SK-N-SH (cell line): ENCODE results near the gene CHID1. TPM values are rescaled to one million over a fixed set of nuclear protein-coding genes. Genes with fewer than 3 reads are reported as not detected.

Experiments
- CTCF ChIA-PET: fragments of 300-600, 350-600 bp; formaldehyde crosslinking; extraction: SDS; loops from one replicate; lab custom pipeline; 2021; lab: Yijun Ruan, JAX
- POLR2A ChIA-PET: fragments of 350-600 bp; sonication (Branson Sonifier 250); formaldehyde crosslinking; extraction: SDS; loops from one replicate; lab custom pipeline; 2020; ENCODE audit warnings: antibody characterized with exemption, inconsistent platforms; lab: Yijun Ruan, JAX
- DNase-seq: peaks from one replicate; pipeline ENCODE4 v3.0.0; 2012
- H2AFZ ChIP-seq: fragments of 200-600 bp; sonication (generic); 2 replicates; pipeline ENCODE4 v1.8.1; 2016; ENCODE audit warnings: antibody characterized with exemption, mild to moderate bottlenecking, low read depth
- H3F3A ChIP-seq: fragments of 200-600 bp; sonication (generic); replicated peaks from 2 replicates; pipeline ENCODE3; 2016; ENCODE audit warnings: antibody characterized with exemption, mild to moderate bottlenecking; ENCODE audit not compliant: insufficient read depth
- H3K27ac ChIP-seq, 2 experiments: fragments of 200-500 bp in 1 of 2; fragments of 200-600 bp in 1 of 2; sonication (Bioruptor generic) in 1 of 2; sonication (generic), shearing (Covaris generic) in 1 of 2; 2 replicates each; pipeline versions ENCODE4 v1.5.1 to v1.6.1; 2014 to 2016; ENCODE audit warnings: low read depth in 2 of 2, inconsistent platforms in 1 of 2, low read length in 1 of 2, mild to moderate bottlenecking in 1 of 2, mixed read lengths in 1 of 2
- H3K27me3 ChIP-seq: fragments of 200-600 bp; sonication (generic), shearing (Covaris generic); 2 replicates; pipeline ENCODE4 v1.6.1; 2016; ENCODE audit warnings: mixed run types; ENCODE audit not compliant: insufficient read depth
- H3K36me3 ChIP-seq, 2 experiments: fragments of 200-500 bp in 1 of 2; fragments of 200-600 bp in 1 of 2; sonication (Bioruptor generic) in 1 of 2; sonication (generic) in 1 of 2; replicated peaks in 1 of 2; 2 replicates each; pipeline versions ENCODE3 to v1.5.1; 2014 to 2016; ENCODE audit warnings: low read length in 1 of 2, mild to moderate bottlenecking in 1 of 2; ENCODE audit not compliant: insufficient read depth in 2 of 2, control insufficient read depth in 1 of 2
- H3K4me1 ChIP-seq, 2 experiments: fragments of 200-500 bp in 1 of 2; fragments of 200-600 bp in 1 of 2; sonication (Bioruptor generic) in 1 of 2; sonication (generic), shearing (Covaris generic) in 1 of 2; 2 replicates each; pipeline versions ENCODE4 v1.5.1 to v1.6.1; 2014 to 2016; ENCODE audit warnings: low read depth in 1 of 2, low read length in 1 of 2, mixed run types in 1 of 2; ENCODE audit not compliant: insufficient read depth in 2 of 2, control insufficient read depth in 1 of 2
- H3K4me2 ChIP-seq: fragments of 200-600 bp; sonication (generic), shearing (Covaris generic); 2 replicates; pipeline ENCODE4 v1.6.1; 2017; ENCODE audit warnings: mixed run types
- H3K4me3 ChIP-seq, 2 experiments: fragments of 200-500 bp in 1 of 2; fragments of 200-600 bp in 1 of 2; sonication (Bioruptor generic) in 1 of 2; sonication (generic), shearing (Covaris generic) in 1 of 2; 2 replicates each; pipeline versions ENCODE4 v1.5.1 to v1.8.1; 2014 to 2016; ENCODE audit warnings: low read depth in 2 of 2, inconsistent platforms in 1 of 2, low read length in 1 of 2, mild to moderate bottlenecking in 1 of 2, mixed read lengths in 1 of 2, moderate library complexity in 1 of 2
- H3K79me2 ChIP-seq: fragments of 200-600 bp; sonication (generic); 2 replicates; pipeline ENCODE4 v1.8.1; 2017; ENCODE audit warnings: mild to moderate bottlenecking; ENCODE audit not compliant: insufficient read depth
- H3K9ac ChIP-seq: fragments of 200-600 bp; sonication (generic); 2 replicates; pipeline ENCODE4 v1.6.1; 2017; ENCODE audit warnings: mixed run types
- H3K9me2 ChIP-seq: fragments of 200-600 bp; sonication (generic); 2 replicates; pipeline ENCODE4 v1.6.1; 2017; ENCODE audit warnings: mixed run types
- H3K9me3 ChIP-seq: fragments of 200-600 bp; sonication (generic); 2 replicates; pipeline ENCODE4 v1.6.1; 2017; ENCODE audit warnings: mixed run types, mild to moderate bottlenecking, moderate library complexity
- H4K20me1 ChIP-seq: fragments of 200-600 bp; sonication (generic); 2 replicates; pipeline ENCODE4 v1.6.1; 2017; ENCODE audit warnings: mild to moderate bottlenecking, mixed run types; ENCODE audit not compliant: insufficient read depth
- EP300 ChIP-seq, 2 experiments: IDR thresholded peaks; 2 replicates each; pipeline versions ENCODE4 v1.4.0 to v1.6.1; 2012; ENCODE audit warnings: borderline replicate concordance in 1 of 2, low read depth in 1 of 2, low read length in 1 of 2
- FOXJ3 ChIP-seq: sonication (generic); formaldehyde crosslinking; IDR thresholded peaks from 2 replicates; pipeline ENCODE4 v1.5.1; 2020; ENCODE audit warnings: mild to moderate bottlenecking, missing genetic modification reagents
- GABPA ChIP-seq: IDR thresholded peaks from 2 replicates; pipeline ENCODE4 v1.4.0; 2012; ENCODE audit warnings: low read depth, mild to moderate bottlenecking
- GATA2 ChIP-seq: sonication (generic); formaldehyde crosslinking; IDR thresholded peaks from 2 replicates; pipeline ENCODE4 v1.5.0; 2020; ENCODE audit warnings: mild to moderate bottlenecking, missing genetic modification reagents
- JUND ChIP-seq: IDR thresholded peaks from 2 replicates; pipeline ENCODE4 v1.4.0; 2012
- POLR2AphosphoS5 ChIP-seq: IDR thresholded peaks from 2 replicates; pipeline ENCODE4 v1.6.1; 2012; ENCODE audit warnings: low read depth, low read length
- RAD21 ChIP-seq: IDR thresholded peaks from 2 replicates; pipeline ENCODE4 v1.6.1; 2012; ENCODE audit warnings: mild to moderate bottlenecking, low read length
- RXRA ChIP-seq: IDR thresholded peaks from 2 replicates; pipeline ENCODE4 v1.4.0; 2012; ENCODE audit warnings: low read depth, mild to moderate bottlenecking, borderline replicate concordance
- SIN3A ChIP-seq: IDR thresholded peaks from 2 replicates; pipeline ENCODE4 v1.6.1; 2012; ENCODE audit warnings: low read depth, mild to moderate bottlenecking, low read length, moderate library complexity, borderline replicate concordance
- SMC3 ChIP-seq: IDR thresholded peaks from 2 replicates; pipeline ENCODE4 v1.6.1; 2012; ENCODE audit warnings: low read depth, low read length, improper control_type of control experiment
- TAF1 ChIP-seq: IDR thresholded peaks from 2 replicates; pipeline ENCODE4 v1.6.1; 2012; ENCODE audit warnings: low read depth, mild to moderate bottlenecking, low read length, moderate library complexity, borderline replicate concordance
- TCF12 ChIP-seq: IDR thresholded peaks from 2 replicates; pipeline ENCODE4 v1.4.0; 2012
- YY1 ChIP-seq: IDR thresholded peaks from 2 replicates; pipeline ENCODE4 v1.4.0; 2012; ENCODE audit warnings: low read depth, mild to moderate bottlenecking
- WGBS: methylation state at CpG from one replicate; pipeline ENCODE4 v1.1.6; 2017; ENCODE audit warnings: low lambda C conversion rate; 5-methylcytosine and 5-hydroxymethylcytosine counted together
- polyA plus RNA-seq, 3 experiments: library from polyadenylated mRNA; depleted of rRNA; stranded (reverse); fragments of >200 nt; gene quantifications; 2 replicates each; pipeline ENCODE4 v1.2.3, GENCODE V29; 2012
- TF ChIP-seq, protein P1 (sequence below): IDR thresholded peaks from 2 replicates; pipeline ENCODE4 v1.4.0; 2012; ENCODE audit warnings: low read depth, borderline replicate concordance
- TF ChIP-seq, protein P2 (sequence below): fragments of 150-350 bp; IDR thresholded peaks from 2 replicates; pipeline ENCODE4 v1.6.1; 2016; ENCODE audit warnings: mild to moderate bottlenecking, low read depth, low read length
- TF ChIP-seq, protein P3 (sequence below): IDR thresholded peaks from 2 replicates; pipeline ENCODE4 v1.4.0; 2012; ENCODE audit warnings: low read depth, borderline replicate concordance
- TF ChIP-seq, protein P4 (sequence below): fragments of 150-350 bp; IDR thresholded peaks from 2 replicates; pipeline ENCODE4 v1.6.1; 2017; ENCODE audit warnings: antibody characterized with exemption, low read length, low read depth, borderline replicate concordance
- TF ChIP-seq, protein P5 (sequence below): fragments of 200-600 bp; sonication (generic); IDR thresholded peaks from 2 replicates; pipeline ENCODE4 v1.6.1; 2017; ENCODE audit warnings: antibody characterized with exemption, mild to moderate bottlenecking, moderate library complexity

Gene CHID1
- polyA plus RNA-seq, 1 of the 3 experiments (the other 2 are of a cell fraction), result 231 TPM

DNA sequence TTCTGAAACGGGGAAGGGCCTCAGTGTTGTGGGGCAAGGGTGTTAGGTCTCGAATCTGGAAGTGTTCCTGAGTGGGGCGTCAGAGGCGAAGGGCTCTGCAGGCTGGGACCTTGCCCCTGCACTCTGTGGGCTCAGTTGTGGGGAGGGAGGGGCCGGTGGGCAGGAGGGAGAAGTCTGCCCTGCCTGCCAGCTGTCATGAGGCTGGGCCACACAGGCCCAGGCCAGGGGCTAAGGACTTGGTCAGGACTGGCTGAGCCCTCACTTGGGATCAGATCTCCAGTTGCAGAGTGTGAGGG lies 82.8 kb downstream of the CHID1 start, which contains the start of gene CRACR2B:
Gene CRACR2B, plus strand, starts transcription at position 23 of the 296 bp plus-strand sequence. CDS start 689 bp downstream, outside the sequence.
- no peak for DNase-seq
- Histone ChIP-seq H3K4me1 (peaks cover 11 to 23% of the 10 kb centered on the region in 2 experiments; a peak in 2 of 4 replicates), H3K36me3 (peaks cover 0 to 19% of the 10 kb centered on the region in 2 experiments), H3K4me2 (0 out of 2 replicates have a peak within 1 kb of the TSS, but pooled peaks have one; percentile 37), H3K9me3 (no peaks in the 10 kb centered on the region), H3K9me2 (no peaks in the 10 kb centered on the region), H3K4me3 (peak within 1 kb of the TSS in 1 of 2 experiments; percentile 25; a peak in 1 of 4 replicates), H3F3A (no peaks in the 10 kb centered on the region), H3K79me2 (peaks cover 19% of the 10 kb centered on the region), H3K27ac (no peak within 1 kb of the TSS), H3K27me3 (no peaks in the 10 kb centered on the region), H3K9ac (no peak within 1 kb of the TSS), H2AFZ (no peak within 1 kb of the TSS), H4K20me1 (peaks cover 7% of the 10 kb centered on the region)
- ChIA-PET CTCF (interaction anchor here (0.6 to 1.9 kb wide), 3 partner anchors 9 to 184 kb away, joined by 3 to 6 read pairs (median 3); partner anchors contain the start of gene PNPLA2), POLR2A (interaction anchor here (2.4 kb wide), 1 partner anchor 9 kb away, joined by 16 read pairs; the partner anchor contains the start of gene PNPLA2)
- TF ChIP-seq, protein P1, sequence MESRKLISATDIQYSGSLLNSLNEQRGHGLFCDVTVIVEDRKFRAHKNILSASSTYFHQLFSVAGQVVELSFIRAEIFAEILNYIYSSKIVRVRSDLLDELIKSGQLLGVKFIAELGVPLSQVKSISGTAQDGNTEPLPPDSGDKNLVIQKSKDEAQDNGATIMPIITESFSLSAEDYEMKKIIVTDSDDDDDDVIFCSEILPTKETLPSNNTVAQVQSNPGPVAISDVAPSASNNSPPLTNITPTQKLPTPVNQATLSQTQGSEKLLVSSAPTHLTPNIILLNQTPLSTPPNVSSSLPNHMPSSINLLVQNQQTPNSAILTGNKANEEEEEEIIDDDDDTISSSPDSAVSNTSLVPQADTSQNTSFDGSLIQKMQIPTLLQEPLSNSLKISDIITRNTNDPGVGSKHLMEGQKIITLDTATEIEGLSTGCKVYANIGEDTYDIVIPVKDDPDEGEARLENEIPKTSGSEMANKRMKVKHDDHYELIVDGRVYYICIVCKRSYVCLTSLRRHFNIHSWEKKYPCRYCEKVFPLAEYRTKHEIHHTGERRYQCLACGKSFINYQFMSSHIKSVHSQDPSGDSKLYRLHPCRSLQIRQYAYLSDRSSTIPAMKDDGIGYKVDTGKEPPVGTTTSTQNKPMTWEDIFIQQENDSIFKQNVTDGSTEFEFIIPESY, result no peak
- TF ChIP-seq TAF1 (no peak), EP300 (IDR thresholded peaks at IDR 0.05; ENCODE audit: borderline replicate concordance in 1 of 2, low read depth in 1 of 2, low read length in 1 of 2) (no peak), GABPA (no peak), TCF12 (no peak), YY1 (no peak), RAD21 (no peak), POLR2AphosphoS5 (no peak), GATA2 (CRISPR knock-in tag) (no peak), JUND (no peak), RXRA (no peak), SIN3A (no peak), FOXJ3 (no peak), SMC3 (no peak)
- TF ChIP-seq, protein P2, sequence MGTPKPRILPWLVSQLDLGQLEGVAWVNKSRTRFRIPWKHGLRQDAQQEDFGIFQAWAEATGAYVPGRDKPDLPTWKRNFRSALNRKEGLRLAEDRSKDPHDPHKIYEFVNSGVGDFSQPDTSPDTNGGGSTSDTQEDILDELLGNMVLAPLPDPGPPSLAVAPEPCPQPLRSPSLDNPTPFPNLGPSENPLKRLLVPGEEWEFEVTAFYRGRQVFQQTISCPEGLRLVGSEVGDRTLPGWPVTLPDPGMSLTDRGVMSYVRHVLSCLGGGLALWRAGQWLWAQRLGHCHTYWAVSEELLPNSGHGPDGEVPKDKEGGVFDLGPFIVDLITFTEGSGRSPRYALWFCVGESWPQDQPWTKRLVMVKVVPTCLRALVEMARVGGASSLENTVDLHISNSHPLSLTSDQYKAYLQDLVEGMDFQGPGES, result no peak
- TF ChIP-seq, protein P3, sequence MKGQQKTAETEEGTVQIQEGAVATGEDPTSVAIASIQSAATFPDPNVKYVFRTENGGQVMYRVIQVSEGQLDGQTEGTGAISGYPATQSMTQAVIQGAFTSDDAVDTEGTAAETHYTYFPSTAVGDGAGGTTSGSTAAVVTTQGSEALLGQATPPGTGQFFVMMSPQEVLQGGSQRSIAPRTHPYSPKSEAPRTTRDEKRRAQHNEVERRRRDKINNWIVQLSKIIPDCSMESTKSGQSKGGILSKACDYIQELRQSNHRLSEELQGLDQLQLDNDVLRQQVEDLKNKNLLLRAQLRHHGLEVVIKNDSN, result no peak
- TF ChIP-seq, protein P4, sequence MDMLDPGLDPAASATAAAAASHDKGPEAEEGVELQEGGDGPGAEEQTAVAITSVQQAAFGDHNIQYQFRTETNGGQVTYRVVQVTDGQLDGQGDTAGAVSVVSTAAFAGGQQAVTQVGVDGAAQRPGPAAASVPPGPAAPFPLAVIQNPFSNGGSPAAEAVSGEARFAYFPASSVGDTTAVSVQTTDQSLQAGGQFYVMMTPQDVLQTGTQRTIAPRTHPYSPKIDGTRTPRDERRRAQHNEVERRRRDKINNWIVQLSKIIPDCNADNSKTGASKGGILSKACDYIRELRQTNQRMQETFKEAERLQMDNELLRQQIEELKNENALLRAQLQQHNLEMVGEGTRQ, result no peak
- TF ChIP-seq, protein P5, sequence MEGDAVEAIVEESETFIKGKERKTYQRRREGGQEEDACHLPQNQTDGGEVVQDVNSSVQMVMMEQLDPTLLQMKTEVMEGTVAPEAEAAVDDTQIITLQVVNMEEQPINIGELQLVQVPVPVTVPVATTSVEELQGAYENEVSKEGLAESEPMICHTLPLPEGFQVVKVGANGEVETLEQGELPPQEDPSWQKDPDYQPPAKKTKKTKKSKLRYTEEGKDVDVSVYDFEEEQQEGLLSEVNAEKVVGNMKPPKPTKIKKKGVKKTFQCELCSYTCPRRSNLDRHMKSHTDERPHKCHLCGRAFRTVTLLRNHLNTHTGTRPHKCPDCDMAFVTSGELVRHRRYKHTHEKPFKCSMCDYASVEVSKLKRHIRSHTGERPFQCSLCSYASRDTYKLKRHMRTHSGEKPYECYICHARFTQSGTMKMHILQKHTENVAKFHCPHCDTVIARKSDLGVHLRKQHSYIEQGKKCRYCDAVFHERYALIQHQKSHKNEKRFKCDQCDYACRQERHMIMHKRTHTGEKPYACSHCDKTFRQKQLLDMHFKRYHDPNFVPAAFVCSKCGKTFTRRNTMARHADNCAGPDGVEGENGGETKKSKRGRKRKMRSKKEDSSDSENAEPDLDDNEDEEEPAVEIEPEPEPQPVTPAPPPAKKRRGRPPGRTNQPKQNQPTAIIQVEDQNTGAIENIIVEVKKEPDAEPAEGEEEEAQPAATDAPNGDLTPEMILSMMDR, result no peak
- 97% methylated on average over 5 of the region's 5 CpGs for WGBS
